Mucosa of descending colon (tissue), 3 donors: Measurements from ENCODE around the gene CCDC134. TPM values are rescaled to one million over a fixed set of nuclear protein-coding genes. Genes with fewer than 3 reads are reported as not detected.

ENCODE experiments used
- ATAC-seq: fragments of 200-7000 bp; cut with Tn5 transposase; one replicate; pipeline ENCODE4 v1.9.1; 2020; ENCODE audit warnings: mild to moderate bottlenecking, moderate library complexity
- DNase-seq, 3 donors: peaks; one replicate each; pipeline ENCODE4 v3.0.0-alpha.2; 2020
- H3K36me3 ChIP-seq: fragments of 200-600 bp; one replicate; pipeline ENCODE4 v1.8.0; 2021; ENCODE audit warnings: low read depth, mild to moderate bottlenecking
- H3K4me1 ChIP-seq: fragments of 200-600 bp; one replicate; pipeline ENCODE4 v1.8.0; 2021; ENCODE audit warnings: low read depth, mild to moderate bottlenecking
- H3K4me3 ChIP-seq: fragments of 200-600 bp; one replicate; pipeline ENCODE4 v1.8.0; 2021; ENCODE audit warnings: mild to moderate bottlenecking
- H3K9me3 ChIP-seq: fragments of 200-600 bp; one replicate; pipeline ENCODE4 v1.8.0; 2021; ENCODE audit warnings: mild to moderate bottlenecking
- intact Hi-C, 2 donors: fragments of 100-400 bp; cut with DNase I in 1 of 2; cut with micrococcal nuclease in 1 of 2; formaldehyde crosslinking; loops; one replicate each; pipeline versions ENCODE4 v1.11.0 to v1.11.1; 2022; cut with DNase I, micrococcal nuclease
- total RNA-seq, 3 donors: library from RNA; stranded (reverse); fragmentation: NEBNext Ultra II Directional in 2 of 3; extraction: Animal tissue kit (Norgen Biotek cat#: 25700) in 2 of 3; gene quantifications; one replicate each; pipeline versions ENCODE4 v1.2.1 to v1.2.4, GENCODE V29; 2021 to 2023
- TF ChIP-seq, protein P1 (sequence below): fragments of 200-600 bp; IDR thresholded peaks from one replicate; pipeline ENCODE4 v1.8.0; 2022; ENCODE audit warnings: antibody characterized with exemption, mild to moderate bottlenecking
- donor health status: DM: no; HTN: no; CAD: no; lungs with moderate emphysema.
- donor health status: DM: no; HTN: no; CAD: no.
- donor health status: DM: no; HTN: yes; CAD: no.

The CCDC134 gene
- total RNA-seq, 3 donors from 2014 or later, result 9.2 to 11.6 (median 10.0) TPM

DNA sequence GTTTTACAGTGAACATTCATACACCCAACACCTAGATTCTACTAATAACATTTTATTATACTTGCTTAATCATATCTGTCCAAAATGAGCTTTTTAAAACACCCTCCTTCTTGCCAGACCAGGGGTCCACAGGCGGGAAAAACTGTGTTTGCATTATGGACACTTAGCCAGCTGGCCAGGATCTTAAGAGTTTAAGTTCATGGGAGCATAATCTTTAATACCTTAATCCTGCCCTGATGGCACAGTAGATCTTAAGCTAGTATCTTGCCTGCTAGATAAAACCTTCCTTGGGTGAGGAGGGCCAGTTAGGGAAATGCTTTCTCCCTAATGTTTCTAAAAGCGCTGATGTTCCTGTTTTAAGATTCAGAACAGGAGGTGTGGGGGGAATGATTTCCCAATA lies 13.1 kb upstream of the CCDC134 start:
- Histone ChIP-seq H3K4me3 (no peak overlapping the region), H3K36me3 (no peaks in the 10 kb centered on the region), H3K4me1 (no peaks in the 10 kb centered on the region), H3K9me3 (no peaks in the 10 kb centered on the region)
- intact Hi-C loops, result no loop called here
- DNase-seq (no peak), ATAC-seq (no peak)
- TF ChIP-seq, protein P1, sequence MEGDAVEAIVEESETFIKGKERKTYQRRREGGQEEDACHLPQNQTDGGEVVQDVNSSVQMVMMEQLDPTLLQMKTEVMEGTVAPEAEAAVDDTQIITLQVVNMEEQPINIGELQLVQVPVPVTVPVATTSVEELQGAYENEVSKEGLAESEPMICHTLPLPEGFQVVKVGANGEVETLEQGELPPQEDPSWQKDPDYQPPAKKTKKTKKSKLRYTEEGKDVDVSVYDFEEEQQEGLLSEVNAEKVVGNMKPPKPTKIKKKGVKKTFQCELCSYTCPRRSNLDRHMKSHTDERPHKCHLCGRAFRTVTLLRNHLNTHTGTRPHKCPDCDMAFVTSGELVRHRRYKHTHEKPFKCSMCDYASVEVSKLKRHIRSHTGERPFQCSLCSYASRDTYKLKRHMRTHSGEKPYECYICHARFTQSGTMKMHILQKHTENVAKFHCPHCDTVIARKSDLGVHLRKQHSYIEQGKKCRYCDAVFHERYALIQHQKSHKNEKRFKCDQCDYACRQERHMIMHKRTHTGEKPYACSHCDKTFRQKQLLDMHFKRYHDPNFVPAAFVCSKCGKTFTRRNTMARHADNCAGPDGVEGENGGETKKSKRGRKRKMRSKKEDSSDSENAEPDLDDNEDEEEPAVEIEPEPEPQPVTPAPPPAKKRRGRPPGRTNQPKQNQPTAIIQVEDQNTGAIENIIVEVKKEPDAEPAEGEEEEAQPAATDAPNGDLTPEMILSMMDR, result no peak

GRCh38 chr22:41793871-41794270 lies 6.6 kb upstream of the CCDC134 start:
- no peaks in the 10 kb centered on the region for H3K9me3 ChIP-seq
- TF ChIP-seq, protein P1, result no peak
- DNase-seq (no peak), ATAC-seq (no peak)
- no peaks in the 10 kb centered on the region for H3K4me1 ChIP-seq
- H3K4me3 ChIP-seq, result no peak overlapping the region
- H3K36me3 ChIP-seq, result no peaks in the 10 kb centered on the region
- intact Hi-C loops, result no loop called here

DNA sequence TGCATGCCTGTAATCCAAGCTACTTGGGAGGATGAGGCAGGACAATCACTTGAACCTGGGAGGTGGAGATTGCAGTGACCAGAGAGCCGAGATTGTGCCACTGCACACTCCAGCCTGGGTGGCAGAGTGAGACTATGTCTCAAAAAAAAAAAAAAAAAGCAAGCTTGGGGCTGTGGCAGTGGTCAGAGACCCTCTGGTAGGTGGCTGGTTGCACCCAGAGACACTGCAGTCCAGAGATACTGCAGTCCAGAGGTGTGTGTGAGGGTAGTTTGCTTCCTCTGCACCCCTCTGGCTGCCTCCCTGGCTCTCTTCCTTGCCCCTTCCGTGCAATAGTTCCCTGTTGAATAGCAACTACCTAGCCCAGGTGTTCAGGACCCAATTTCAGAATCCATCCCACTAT lies 1.7 kb upstream of the CCDC134 start:
- TF ChIP-seq, protein P1, result no peak
- intact Hi-C loops, result no loop called here

GRCh38 chr22:41799486-41800347 lies 762 bp upstream of the CCDC134 start:
- Histone ChIP-seq H3K9me3 (no peaks in the 10 kb centered on the region), H3K4me3 (peak overlapping the region; percentile 42), H3K36me3 (no peaks in the 10 kb centered on the region), H3K4me1 (peaks cover 15% of the 10 kb centered on the region)
- ATAC-seq (peak; percentile 39), DNase-seq (peak; percentile 35 to 65 (median 65))
- intact Hi-C loops, result loop anchor here in 1 of 2 donors (10.0 kb wide), 1 partner anchor 105 kb away; the partner anchor contains the start of gene MEI1
- TF ChIP-seq, protein P1, result no peak

More for the DNA sequence above, 1.7 kb upstream of the CCDC134 start:
- ATAC-seq (no peak), DNase-seq (no peak)
- Histone ChIP-seq H3K4me3 (no peak overlapping the region), H3K36me3 (no peaks in the 10 kb centered on the region), H3K4me1 (peaks cover 15% of the 10 kb centered on the region), H3K9me3 (no peaks in the 10 kb centered on the region)

DNA sequence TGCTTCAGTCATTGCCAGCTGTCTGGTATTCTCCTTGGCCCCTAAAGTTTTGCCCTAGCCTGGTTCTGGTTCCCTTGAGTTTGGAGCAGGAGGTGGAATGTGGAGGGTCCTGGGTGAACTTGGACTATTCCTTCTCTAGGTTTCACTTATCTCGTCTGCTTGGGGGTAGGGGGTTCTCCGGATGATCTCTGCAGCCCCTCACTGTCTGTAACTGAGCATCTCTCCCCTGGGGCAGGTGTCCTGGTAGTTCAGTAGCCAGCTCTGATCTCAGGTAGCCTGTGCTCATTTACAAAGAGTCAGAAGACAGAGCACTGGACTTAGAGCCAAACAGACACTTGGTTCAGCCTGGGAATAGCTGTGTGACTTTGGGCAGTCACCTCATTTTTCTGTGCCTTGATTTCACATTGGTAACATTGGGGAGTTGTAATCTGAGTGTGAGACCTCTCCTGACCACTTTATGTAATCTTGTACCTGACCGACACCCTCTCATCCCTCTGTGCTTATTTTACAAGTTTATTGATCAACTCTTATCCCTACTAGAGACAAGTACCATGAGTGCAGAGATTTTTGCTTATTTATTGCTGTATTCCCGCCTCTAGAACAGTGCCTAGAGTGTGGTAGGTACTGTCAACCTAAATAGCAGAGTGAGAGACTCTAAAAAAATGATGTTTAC lies 804 bp downstream of the CCDC134 start:
- no peak for DNase-seq
- TF ChIP-seq, protein P1, result no peak
- no peaks in the 10 kb centered on the region for H3K9me3 ChIP-seq
- ATAC-seq, result peak; percentile 18
- peaks cover 15% of the 10 kb centered on the region for H3K4me1 ChIP-seq
- peak overlapping the region; percentile 42 for H3K4me3 ChIP-seq
- no peaks in the 10 kb centered on the region for H3K36me3 ChIP-seq
- intact Hi-C loops, result loop anchor here in 1 of 2 donors (10.0 kb wide), 1 partner anchor 106 kb away; the partner anchor contains the start of gene MEI1
